ENCODE measurements around the gene DYNLT2B.

The DYNLT2B gene

GRCh38 chr3:196340466-196340865 lies 22.4 kb upstream of the DYNLT2B start:
- Histone ChIP-seq H3K9me3 (ENCODE audit: insufficient read depth, low read depth, low read length) (no peaks in the 10 kb centered on the region), H3K36me3 (ENCODE audit: insufficient read depth, low read length) (no peaks in the 10 kb centered on the region), H3K4me1 (ENCODE audit: insufficient read depth, low read length, poor library complexity, severe bottlenecking) (no peaks in the 10 kb centered on the region), H3K79me2 (ENCODE audit: insufficient read depth, low read length) (no peaks in the 10 kb centered on the region), H2AFZ (ENCODE audit: low read length) (no peak overlapping the region), H3K4me2 (ENCODE audit: low read depth, low read length, poor library complexity, severe bottlenecking) (no peak overlapping the region), H4K20me1 (ENCODE audit: insufficient read depth, low read length, poor library complexity, severe bottlenecking) (no peaks in the 10 kb centered on the region), H3K4me3 (ENCODE audit: low read length, poor library complexity, severe bottlenecking) (no peak overlapping the region), H3F3A (ENCODE audit: low read depth) (no peaks in the 10 kb centered on the region), H3K9me2 (replicated peaks; ENCODE audit: low read depth, low read length) (no peaks in the 10 kb centered on the region), H3K9ac (ENCODE audit: low read depth, low read length, poor library complexity, severe bottlenecking) (no peak overlapping the region), H3K27me3 (ENCODE audit: insufficient read depth, low read length, poor library complexity, severe bottlenecking) (no peaks in the 10 kb centered on the region)
- TF ChIP-seq EZH2phosphoT487 (IDR thresholded peaks at IDR 0.05; ENCODE audit: borderline replicate concordance) (no peak), CTCF (conservative IDR thresholded peaks at IDR 0.05; ENCODE audit: low read length) (no peak)

DNA sequence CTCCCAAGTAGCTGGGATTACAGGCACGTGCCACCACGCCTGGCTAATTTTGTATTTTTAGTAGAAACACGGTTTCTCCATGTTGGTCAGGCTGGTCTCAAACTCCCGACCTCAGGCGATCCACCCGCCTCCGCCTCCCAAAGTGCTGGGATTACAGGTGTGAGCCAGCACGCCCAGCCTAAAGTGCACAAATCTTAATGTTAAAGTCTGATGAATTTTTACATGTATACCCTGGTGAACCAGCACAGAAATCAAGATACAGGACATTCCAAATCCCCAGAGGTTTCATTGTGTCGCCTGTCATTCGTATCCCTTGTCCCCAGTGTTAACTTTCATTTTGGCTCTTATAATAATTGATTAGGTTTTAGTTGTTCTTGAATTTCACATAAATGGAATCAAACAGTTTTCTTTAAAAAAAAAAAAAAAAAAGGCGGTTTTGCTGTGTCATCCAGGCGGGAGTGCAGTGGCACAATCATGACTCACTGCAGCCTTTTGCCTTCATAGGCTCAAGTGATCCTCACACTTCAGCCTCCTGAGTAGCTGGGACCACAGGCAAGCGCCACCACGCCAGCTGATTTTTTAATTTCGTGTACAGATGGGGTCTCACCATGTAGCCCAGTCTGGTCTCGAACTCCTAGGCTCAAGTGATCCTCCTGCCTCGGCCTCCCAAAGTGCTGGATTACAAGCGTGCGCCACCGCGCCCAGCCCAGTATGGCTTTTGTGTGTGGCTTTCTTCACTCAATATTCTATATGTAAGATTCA lies 21.6 kb upstream of the DYNLT2B start:
- Histone ChIP-seq H3K9me3 (ENCODE audit: insufficient read depth, low read depth, low read length) (no peaks in the 10 kb centered on the region), H3K9me2 (replicated peaks; ENCODE audit: low read depth, low read length) (no peaks in the 10 kb centered on the region), H3K36me3 (ENCODE audit: insufficient read depth, low read length) (no peaks in the 10 kb centered on the region), H2AFZ (ENCODE audit: low read length) (no peak overlapping the region), H3F3A (ENCODE audit: low read depth) (no peaks in the 10 kb centered on the region), H4K20me1 (ENCODE audit: insufficient read depth, low read length, poor library complexity, severe bottlenecking) (no peaks in the 10 kb centered on the region), H3K27me3 (ENCODE audit: insufficient read depth, low read length, poor library complexity, severe bottlenecking) (no peaks in the 10 kb centered on the region), H3K4me1 (ENCODE audit: insufficient read depth, low read length, poor library complexity, severe bottlenecking) (no peaks in the 10 kb centered on the region), H3K4me2 (ENCODE audit: low read depth, low read length, poor library complexity, severe bottlenecking) (no peak overlapping the region), H3K4me3 (ENCODE audit: low read length, poor library complexity, severe bottlenecking) (no peak overlapping the region), H3K79me2 (ENCODE audit: insufficient read depth, low read length) (no peaks in the 10 kb centered on the region), H3K9ac (ENCODE audit: low read depth, low read length, poor library complexity, severe bottlenecking) (no peak overlapping the region)
- TF ChIP-seq EZH2phosphoT487 (IDR thresholded peaks at IDR 0.05; ENCODE audit: borderline replicate concordance) = no peak
- TF ChIP-seq CTCF (conservative IDR thresholded peaks at IDR 0.05; ENCODE audit: low read length) = no peak

GRCh38 chr3:196339044-196339443 lies 21.0 kb upstream of the DYNLT2B start:
- no peaks in the 10 kb centered on the region for H3K9me2 ChIP-seq (replicated peaks; ENCODE audit: low read depth, low read length)
- no peaks in the 10 kb centered on the region for H3F3A ChIP-seq (ENCODE audit: low read depth)
- no peak overlapping the region for H3K4me2 ChIP-seq (ENCODE audit: low read depth, low read length, poor library complexity, severe bottlenecking)
- no peaks in the 10 kb centered on the region for H3K79me2 ChIP-seq (ENCODE audit: insufficient read depth, low read length)
- H2AFZ ChIP-seq (ENCODE audit: low read length) = no peak overlapping the region
- no peak overlapping the region for H3K9ac ChIP-seq (ENCODE audit: low read depth, low read length, poor library complexity, severe bottlenecking)
- H4K20me1 ChIP-seq (ENCODE audit: insufficient read depth, low read length, poor library complexity, severe bottlenecking) = no peaks in the 10 kb centered on the region
- no peak overlapping the region for H3K4me3 ChIP-seq (ENCODE audit: low read length, poor library complexity, severe bottlenecking)
- no peaks in the 10 kb centered on the region for H3K27me3 ChIP-seq (ENCODE audit: insufficient read depth, low read length, poor library complexity, severe bottlenecking)
- H3K4me1 ChIP-seq (ENCODE audit: insufficient read depth, low read length, poor library complexity, severe bottlenecking) = no peaks in the 10 kb centered on the region
- TF ChIP-seq EZH2phosphoT487 (IDR thresholded peaks at IDR 0.05; ENCODE audit: borderline replicate concordance) = no peak
- H3K36me3 ChIP-seq (ENCODE audit: insufficient read depth, low read length) = no peaks in the 10 kb centered on the region
- no peaks in the 10 kb centered on the region for H3K9me3 ChIP-seq (ENCODE audit: insufficient read depth, low read depth, low read length)
